Activated gamma-delta T cell treated with anti-CD3 and anti-CD28 coated beads, Interleukin-2, amount 50 U/mL, for 16 hours (primary cell): ENCODE measurements around the gene CACNA1B.
"Not testable (repeated sequence)": the region's sequence is repeated elsewhere in the genome, so short reads cannot be mapped to it uniquely, and the experiment has no call there.

Experiments
- DNase-seq: peaks from one replicate; pipeline ENCODE4 v3.0.0-alpha.2; 2020; ENCODE audit warnings: low read depth

The CACNA1B gene

GRCh38 chr9:138117101-138117750 is 239.6 kb downstream of the CACNA1B start:
- DNase-seq, result no peak

GRCh38 chr9:138117836-138118235 is 240.3 kb downstream of the CACNA1B start:
- DNase-seq, result no peak

- DNase-seq, result no peak
Observed at GRCh38 chr9:138118601-138119071, 241.1 kb downstream of the CACNA1B start.

- no peak for DNase-seq
Observed at GRCh38 chr9:138119202-138120027, 241.8 kb downstream of the CACNA1B start.

- no peak for DNase-seq
Observed at GRCh38 chr9:138120072-138120471, 242.5 kb downstream of the CACNA1B start.

GRCh38 chr9:138120511-138121437 is 243.2 kb downstream of the CACNA1B start:
- no peak for DNase-seq

- DNase-seq, result no peak
Observed at GRCh38 chr9:138121438-138122050, 244.0 kb downstream of the CACNA1B start.

- DNase-seq, result no peak
Observed at GRCh38 chr9:138122201-138122600, 244.6 kb downstream of the CACNA1B start.

GRCh38 chr9:138122676-138123075 is 245.1 kb downstream of the CACNA1B start:
- DNase-seq, result no peak

- no peak for DNase-seq
Observed at GRCh38 chr9:138123086-138123485, 245.5 kb downstream of the CACNA1B start.

- DNase-seq, result not testable (repeated sequence)
Observed at GRCh38 chr9:138126090-138126857, 248.7 kb downstream of the CACNA1B start.

- not testable (repeated sequence) for DNase-seq
Observed at GRCh38 chr9:138126858-138127584, 249.4 kb downstream of the CACNA1B start.

GRCh38 chr9:138128027-138128426 is 250.4 kb downstream of the CACNA1B start:
- not testable (repeated sequence) for DNase-seq

- DNase-seq, result not testable (repeated sequence)
Observed at GRCh38 chr9:138129318-138129717, 251.7 kb downstream of the CACNA1B start.

- DNase-seq, result not testable (repeated sequence)
Observed at GRCh38 chr9:138132946-138133705, 255.5 kb downstream of the CACNA1B start.

- not testable (repeated sequence) for DNase-seq
Observed at GRCh38 chr9:138134581-138134980, 257.0 kb downstream of the CACNA1B start.

GRCh38 chr9:138139096-138139495 is 261.5 kb downstream of the CACNA1B start:
- DNase-seq, result not testable (repeated sequence)

- DNase-seq, result not testable (repeated sequence)
Observed at GRCh38 chr9:138140980-138141379, 263.4 kb downstream of the CACNA1B start.

GRCh38 chr9:138142528-138143244 is 265.1 kb downstream of the CACNA1B start:
- not testable (repeated sequence) for DNase-seq
